Lower leg skin (tissue), 3 donors: ENCODE measurements around the gene TBX1.

Experiments used
- POLR2A ChIP-seq, 2 donors: fragments of 450-650 bp; IDR thresholded peaks; one replicate each; pipeline ENCODE4 v1.6.1; 2016 to 2017; ENCODE audit warnings: antibody characterized with exemption in 2 of 2, mild to moderate bottlenecking in 1 of 2, moderate library complexity in 1 of 2
- TF ChIP-seq, protein P1 (sequence below), 3 donors: fragments of 450-650 bp; IDR thresholded peaks; one replicate each; pipeline ENCODE4 v1.5.1; 2016; ENCODE audit warnings: antibody characterized with exemption in 3 of 3, mild to moderate bottlenecking in 3 of 3, moderate library complexity in 2 of 3

GRCh38 chr22:19746726-19747125, 13.9 kb upstream of the TBX1 start:
- TF ChIP-seq, protein P1, sequence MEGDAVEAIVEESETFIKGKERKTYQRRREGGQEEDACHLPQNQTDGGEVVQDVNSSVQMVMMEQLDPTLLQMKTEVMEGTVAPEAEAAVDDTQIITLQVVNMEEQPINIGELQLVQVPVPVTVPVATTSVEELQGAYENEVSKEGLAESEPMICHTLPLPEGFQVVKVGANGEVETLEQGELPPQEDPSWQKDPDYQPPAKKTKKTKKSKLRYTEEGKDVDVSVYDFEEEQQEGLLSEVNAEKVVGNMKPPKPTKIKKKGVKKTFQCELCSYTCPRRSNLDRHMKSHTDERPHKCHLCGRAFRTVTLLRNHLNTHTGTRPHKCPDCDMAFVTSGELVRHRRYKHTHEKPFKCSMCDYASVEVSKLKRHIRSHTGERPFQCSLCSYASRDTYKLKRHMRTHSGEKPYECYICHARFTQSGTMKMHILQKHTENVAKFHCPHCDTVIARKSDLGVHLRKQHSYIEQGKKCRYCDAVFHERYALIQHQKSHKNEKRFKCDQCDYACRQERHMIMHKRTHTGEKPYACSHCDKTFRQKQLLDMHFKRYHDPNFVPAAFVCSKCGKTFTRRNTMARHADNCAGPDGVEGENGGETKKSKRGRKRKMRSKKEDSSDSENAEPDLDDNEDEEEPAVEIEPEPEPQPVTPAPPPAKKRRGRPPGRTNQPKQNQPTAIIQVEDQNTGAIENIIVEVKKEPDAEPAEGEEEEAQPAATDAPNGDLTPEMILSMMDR (IDR thresholded peaks at IDR 0.05): no peak
- no peak for TF ChIP-seq POLR2A (IDR thresholded peaks at IDR 0.05)
